HG03469 (cell line): ENCODE measurements around the gene CHAF1A.
A peak's percentile ranks its signal among the peaks of the same experiment; 100 is the strongest.

Source experiments
- ATAC-seq: cut with Tn5 transposase; IDR thresholded peaks from one replicate; pipeline ENCODE4 v1.9.1; 2021; ENCODE audit warnings: mild to moderate bottlenecking, moderate library complexity, moderate number of reproducible peaks; ENCODE audit not compliant: unreplicated experiment

The CHAF1A gene

DNA sequence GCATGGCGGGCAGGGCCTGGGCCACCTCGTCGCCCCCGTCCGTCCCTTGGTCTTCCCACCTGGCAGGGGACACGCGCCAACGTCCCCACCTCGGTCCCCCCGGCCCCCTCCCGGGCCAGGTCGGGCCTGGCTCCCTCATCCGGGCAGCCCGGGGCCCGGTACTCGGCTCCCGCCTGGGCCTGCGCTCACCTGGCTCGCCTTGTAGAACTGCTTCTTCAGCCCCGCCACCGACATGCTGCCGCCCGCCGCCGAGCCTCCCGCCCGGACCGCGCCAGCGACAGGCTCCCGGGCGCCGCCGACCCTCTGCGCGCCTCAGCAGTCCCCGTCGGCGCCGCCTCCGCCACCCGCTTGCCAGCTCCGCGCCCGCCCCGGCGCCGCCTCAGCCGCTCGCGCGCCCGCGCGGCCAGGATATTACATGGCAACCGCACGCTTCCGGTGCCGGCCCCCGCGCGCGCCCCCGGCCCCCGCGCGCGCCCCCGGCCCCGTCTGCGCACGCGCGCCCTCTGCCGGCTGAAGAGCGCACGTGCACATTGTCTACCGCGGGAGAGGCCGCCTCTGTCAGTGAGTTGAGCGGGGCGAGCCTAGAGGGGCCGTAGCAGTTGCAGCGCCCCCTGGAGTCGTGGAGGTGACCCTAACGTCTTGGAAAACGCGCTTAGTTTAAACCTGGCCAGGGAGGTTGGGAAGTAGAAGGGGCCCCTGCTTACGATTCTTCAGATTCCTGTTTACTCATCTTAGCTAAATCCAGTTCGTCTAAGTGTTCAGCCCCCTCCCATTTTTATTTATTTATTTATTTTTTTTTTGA, 2.1 kb upstream of the CHAF1A start, which contains the start of gene SH3GL1:
TSS of gene SH3GL1 (minus strand) at position 413 of the 802 bp plus-strand sequence. CDS start at position 234, 179 bp downstream.
- ATAC-seq: peak; percentile 43

DNA sequence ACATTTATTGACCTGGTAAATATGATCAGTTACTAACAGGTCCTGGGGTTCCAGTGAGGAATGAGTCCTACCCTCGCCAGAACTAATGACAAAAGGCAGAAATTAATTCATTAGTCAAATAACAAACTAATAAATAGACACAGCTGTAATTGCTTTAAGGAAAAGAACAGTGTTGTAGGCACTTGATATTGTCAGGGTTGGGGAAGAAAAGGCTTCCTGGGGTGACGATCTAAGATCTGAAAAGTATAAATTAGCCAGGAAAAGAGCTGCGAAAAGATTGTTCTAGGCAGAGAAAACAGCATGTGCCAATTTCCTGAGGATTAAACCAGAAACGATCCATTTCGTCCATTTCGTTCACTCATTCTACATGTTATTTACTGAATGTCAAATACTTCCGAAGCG, 670 bp upstream of the CHAF1A start:
- no peak for ATAC-seq

GRCh38 chr19:4403005-4403761, 743 bp downstream of the CHAF1A start:
- ATAC-seq: no peak

DNA sequence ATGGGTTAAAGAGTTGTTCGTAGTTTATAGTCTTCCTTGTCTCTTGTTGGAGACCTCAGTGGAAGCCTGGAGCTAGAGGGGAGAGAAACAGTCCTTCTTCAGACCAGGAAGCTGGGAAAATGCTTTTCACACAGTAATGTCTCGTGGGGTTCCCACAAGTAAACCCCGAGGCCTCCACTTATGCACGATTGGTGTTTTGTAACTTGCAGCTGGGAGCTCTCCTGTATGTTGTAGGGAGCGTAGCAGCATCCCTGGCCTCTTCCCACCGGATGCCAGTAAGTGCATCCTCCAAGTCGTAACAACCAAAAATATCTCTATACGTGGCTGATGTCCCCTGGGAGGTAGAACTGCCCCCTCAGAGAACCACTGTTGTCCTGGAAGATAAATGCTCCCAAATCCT, 3.5 kb downstream of the CHAF1A start:
- ATAC-seq: no peak

DNA sequence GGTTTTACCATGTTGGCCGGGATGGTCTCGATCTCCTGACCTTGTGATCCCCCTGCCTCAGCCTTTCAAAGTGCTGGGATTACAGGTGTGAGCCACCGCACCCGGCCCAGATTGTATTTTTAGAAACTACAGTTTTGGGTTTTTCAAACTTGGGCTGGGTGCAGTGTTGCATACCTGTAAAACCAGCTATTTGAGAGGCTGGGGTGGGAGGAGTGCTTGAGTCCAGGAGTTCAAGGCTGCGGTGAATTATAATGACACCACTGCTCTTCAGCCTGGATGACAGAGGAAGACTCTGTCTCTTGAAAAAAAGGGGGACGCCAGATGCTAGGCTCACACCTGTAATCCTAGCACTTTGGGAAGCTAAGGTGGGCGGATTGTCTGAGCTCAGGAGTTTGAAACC, 4.2 kb downstream of the CHAF1A start:
- no peak for ATAC-seq

DNA sequence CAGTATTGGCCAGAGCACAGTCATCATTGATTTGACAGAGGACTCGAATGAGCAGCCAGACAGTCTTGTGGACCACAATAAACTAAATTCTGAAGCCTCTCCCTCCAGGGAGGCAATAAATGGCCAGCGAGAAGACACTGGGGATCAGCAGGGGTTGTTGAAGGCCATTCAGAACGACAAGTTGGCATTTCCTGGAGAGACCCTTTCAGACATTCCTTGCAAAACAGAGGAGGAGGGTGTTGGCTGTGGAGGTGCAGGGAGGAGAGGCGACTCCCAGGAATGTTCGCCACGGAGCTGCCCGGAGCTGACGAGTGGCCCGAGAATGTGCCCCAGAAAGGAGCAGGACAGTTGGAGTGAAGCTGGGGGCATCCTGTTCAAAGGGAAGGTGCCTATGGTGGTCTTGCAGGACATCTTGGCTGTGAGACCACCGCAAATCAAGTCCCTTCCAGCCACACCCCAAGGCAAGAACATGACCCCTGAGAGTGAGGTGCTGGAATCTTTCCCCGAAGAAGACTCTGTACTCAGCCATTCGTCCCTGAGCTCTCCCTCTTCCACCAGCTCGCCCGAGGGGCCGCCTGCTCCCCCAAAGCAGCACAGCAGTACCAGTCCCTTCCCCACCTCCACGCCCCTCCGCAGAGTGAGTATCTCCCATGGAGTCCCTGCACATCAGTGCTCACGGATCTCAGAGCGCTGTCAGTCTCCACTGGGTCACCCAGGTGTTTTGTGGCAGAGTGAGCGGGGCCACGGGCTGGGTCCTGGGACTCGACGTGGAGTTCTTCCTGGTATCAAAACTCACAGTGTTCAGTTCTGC, 6.9 kb downstream of the CHAF1A start:
- ATAC-seq: no peak

- no peak for ATAC-seq
Observed at GRCh38 chr19:4413588-4413987, 11.1 kb downstream of the CHAF1A start.

DNA sequence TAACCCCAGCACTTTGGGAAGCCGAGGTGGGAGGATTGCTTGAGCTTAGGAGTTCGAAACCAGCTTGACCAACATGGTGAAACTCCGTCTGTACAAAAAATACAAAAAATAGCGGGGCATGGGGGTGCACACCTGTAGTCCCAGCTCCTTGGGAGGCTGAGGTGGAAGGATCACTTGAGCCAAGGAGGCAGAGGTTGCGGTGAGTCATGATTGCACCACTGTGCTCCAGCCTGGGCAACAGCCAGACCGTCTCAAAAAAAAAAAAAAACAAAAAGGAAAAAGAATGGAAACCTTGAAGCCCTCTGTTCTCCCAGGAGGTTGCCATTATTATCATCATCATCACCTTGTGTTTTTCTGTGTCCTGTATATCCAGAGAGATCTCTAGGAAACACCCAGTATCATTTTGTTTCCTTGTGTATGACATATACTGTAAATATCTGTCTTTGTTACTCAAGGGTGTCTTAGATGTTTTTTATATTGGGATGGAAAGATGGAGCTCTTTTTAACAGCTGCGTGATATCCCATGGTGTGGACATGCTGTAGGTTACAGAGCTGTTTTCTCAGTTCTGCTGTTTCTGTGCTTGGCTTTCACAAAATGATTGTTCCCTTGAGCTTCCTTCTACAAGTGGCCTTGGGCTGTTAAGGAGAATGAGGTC, 11.8 kb downstream of the CHAF1A start:
- ATAC-seq: no peak

- ATAC-seq: no peak
Observed at GRCh38 chr19:4414800-4415321, 12.4 kb downstream of the CHAF1A start.

- ATAC-seq: no peak
Observed at GRCh38 chr19:4415352-4415751, 12.9 kb downstream of the CHAF1A start.

- ATAC-seq: no peak
Observed at GRCh38 chr19:4416268-4416667, 13.8 kb downstream of the CHAF1A start.

- ATAC-seq: no peak
Observed at GRCh38 chr19:4423416-4424126, 21.1 kb downstream of the CHAF1A start.

DNA sequence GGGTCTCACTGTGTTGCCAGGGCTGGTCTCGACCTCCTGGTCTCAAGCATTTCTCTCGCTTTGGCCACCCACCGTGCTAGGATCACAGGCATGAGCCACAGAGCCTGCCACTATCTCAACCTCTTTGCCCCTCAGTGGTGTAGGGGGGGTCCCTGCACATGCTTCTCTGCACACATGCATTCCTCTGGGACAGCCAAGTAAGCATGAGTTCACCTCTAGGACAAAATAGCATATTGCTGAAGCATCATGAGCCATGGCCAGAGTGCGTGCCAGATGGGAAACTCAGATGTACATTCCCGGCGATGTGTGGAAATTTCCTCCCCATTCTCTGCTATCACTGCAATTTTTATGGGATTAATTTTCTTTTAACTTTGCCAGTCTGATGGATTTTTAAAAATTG, 23.1 kb downstream of the CHAF1A start:
- ATAC-seq: no peak

DNA sequence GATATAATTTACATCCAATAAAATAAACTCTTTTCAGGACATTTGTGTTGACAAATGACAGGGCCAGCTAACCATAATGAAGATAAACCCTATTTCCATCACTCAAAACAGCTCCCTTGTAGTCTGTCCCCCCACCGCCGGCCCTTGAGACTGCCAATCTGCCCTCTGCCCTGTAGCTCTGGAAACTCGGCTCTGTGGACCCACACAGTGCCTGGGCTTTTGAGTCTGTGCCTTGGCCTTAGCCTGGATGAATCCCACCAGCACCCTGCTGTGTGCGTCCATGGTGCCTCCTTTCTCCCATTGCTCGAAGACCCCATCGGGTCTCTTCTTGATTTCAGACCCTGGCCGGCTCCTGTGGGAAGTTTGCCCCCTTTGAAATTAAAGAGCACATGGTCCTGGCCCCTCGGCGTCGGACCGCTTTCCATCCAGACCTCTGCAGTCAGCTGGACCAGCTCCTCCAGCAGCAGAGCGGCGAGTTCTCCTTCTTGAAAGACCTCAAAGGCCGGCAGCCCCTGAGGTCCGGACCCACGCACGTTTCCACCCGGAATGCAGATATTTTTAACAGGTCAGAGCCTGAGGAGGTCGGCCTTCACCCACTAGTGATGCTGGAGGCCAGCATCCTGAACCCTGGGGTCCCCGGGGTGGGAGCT, 26.0 kb downstream of the CHAF1A start:
- ATAC-seq: no peak

DNA sequence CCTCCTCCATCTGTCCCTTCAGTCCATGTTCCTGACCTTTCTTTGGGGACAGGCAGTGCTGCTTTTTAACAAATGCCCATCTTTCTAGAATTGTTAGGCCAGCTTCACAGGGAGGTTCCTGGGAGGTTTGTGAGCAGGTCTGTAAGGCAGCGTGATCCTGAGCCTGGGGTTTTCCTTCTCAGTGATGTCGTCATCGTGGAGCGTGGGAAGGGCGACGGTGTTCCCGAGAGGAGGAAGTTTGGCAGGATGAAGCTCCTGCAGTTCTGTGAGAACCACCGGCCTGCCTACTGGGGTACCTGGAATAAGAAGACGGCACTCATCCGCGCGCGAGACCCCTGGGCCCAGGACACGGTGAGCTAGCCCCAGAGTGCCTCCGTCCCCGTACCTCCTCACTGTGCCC, 26.8 kb downstream of the CHAF1A start:
- no peak for ATAC-seq

DNA sequence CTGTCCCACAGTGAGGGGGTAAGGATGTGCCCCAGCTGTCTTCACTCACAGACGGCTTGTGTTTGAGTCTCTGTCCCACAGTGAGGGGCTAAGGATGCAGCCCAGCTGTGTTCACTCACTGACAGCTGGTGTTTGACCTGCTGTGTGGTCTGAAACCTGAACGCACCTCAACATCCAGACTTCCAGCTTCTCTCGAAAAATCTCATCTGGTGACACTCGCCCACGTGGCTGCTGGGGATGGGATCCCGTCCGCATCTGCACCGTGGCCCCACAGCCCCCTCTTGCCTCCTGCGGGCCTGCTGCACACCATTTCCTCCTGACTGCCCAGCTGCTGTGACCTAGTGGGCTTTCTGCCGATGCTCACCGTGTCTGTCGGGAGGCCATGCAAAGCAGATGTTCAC, 27.3 kb downstream of the CHAF1A start:
- no peak for ATAC-seq

DNA sequence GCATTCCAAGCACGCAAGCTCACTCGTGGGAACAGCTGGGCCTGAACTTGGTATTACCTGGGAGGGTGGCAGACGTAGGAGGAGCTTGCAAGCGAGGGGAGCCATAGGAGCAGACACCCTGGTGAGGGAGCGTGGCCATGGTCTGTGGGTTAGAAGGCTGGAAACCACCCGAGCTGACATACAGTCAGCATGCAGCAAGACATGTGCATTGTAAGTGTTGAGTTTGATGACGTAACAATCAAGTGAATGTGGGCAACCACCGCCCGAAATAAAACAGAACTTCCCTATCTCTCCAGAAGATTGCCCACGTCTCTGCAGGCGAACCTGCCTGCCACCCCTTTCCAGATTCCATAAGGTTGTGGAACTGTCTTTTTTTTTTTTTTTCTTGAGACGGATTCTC, 28.3 kb downstream of the CHAF1A start:
- ATAC-seq: no peak

GRCh38 chr19:4431296-4431695, 28.9 kb downstream of the CHAF1A start:
- no peak for ATAC-seq
